SK-N-MC (cell line): ENCODE results near the gene CADM4.
A peak's percentile ranks its signal among the peaks of the same experiment; 100 is the strongest.

Experiments used
- EZH2 ChIP-seq: fragments of 200-600 bp; sonication (generic); IDR thresholded peaks from one replicate; pipeline ENCODE4 v1.6.1; 2017; ENCODE audit warnings: antibody characterized with exemption
- POLR2AphosphoS5 ChIP-seq: IDR thresholded peaks from 2 replicates; pipeline ENCODE4 v1.6.1; 2012; ENCODE audit warnings: mild to moderate bottlenecking, low read depth, low read length, borderline replicate concordance

- peak; percentile 85 for TF ChIP-seq POLR2AphosphoS5
- TF ChIP-seq EZH2, result no peak
These were observed 64.3 kb downstream of the CADM4 start, which contains the start of the genes PINLYP and XRCC1 for GRCh38 chr19:43575156-43575950.
